Measurements from ENCODE around the gene DYNC2I2. TPM values are rescaled to one million over a fixed set of nuclear protein-coding genes. Genes with fewer than 3 reads are reported as not detected.

The DYNC2I2 gene
- total and polyA plus RNA-seq, 5 donors from 2014 or later: 2.3 to 10.2 (median 3.6) TPM

GRCh38 chr9:128689820-128690683 lies 33.4 kb upstream of the DYNC2I2 start:
- Histone ChIP-seq H3K36me3 (ENCODE audit: control insufficient read depth, insufficient read depth, low read length) (peaks cover 30% of the 10 kb centered on the region), H3K4me3 (ENCODE audit: low read depth, low read length) (peak overlapping the region; percentile 84), H3K4me1 (ENCODE audit: control insufficient read depth, insufficient read depth, low read length, poor library complexity, severe bottlenecking) (peaks cover 44% of the 10 kb centered on the region), H3K27me3 (ENCODE audit: control insufficient read depth, insufficient read depth, low read length) (no peaks in the 10 kb centered on the region), H3K9me3 (ENCODE audit: control insufficient read depth in 2 of 2, low read length in 2 of 2) (no peaks in the 10 kb centered on the region), H3K27ac (ENCODE audit: insufficient read depth, low read length, poor library complexity, severe bottlenecking) (peak overlapping the region; percentile 68)
- Mint-ChIP-seq H3K4me1 (peaks cover 25 to 60% (median 46%) of the 10 kb centered on the region in 4 donors), H3K4me3 (peak overlapping the region; percentile 93 to 100 (median 96)), H3K27ac (peak overlapping the region; percentile 95 to 100 (median 96)), H3K9me3 (no peaks in the 10 kb centered on the region), H3K27me3 (peaks cover 5% of the 10 kb centered on the region), H3K36me3 (peaks cover 26% of the 10 kb centered on the region)
- ATAC-seq (ENCODE audit: low read depth in 2 of 2) (peak; percentile 11 to 20), DNase-seq (peak; percentile 38 to 76 (median 60))

GRCh38 chr9:128689293-128689774 lies 32.7 kb upstream of the DYNC2I2 start:
- Mint-ChIP-seq H3K36me3 (peaks cover 26% of the 10 kb centered on the region), H3K4me3 (peak overlapping the region in 3 of 4 donors; percentile 61 to 93 (median 62)), H3K27me3 (peaks cover 5% of the 10 kb centered on the region), H3K9me3 (no peaks in the 10 kb centered on the region), H3K4me1 (peaks cover 25 to 67% (median 51%) of the 10 kb centered on the region in 4 donors), H3K27ac (no peak overlapping the region)
- no peak overlapping the region for H3K4me3 ChIP-seq (ENCODE audit: low read depth, low read length)
- H3K36me3 ChIP-seq (ENCODE audit: control insufficient read depth, insufficient read depth, low read length): peaks cover 26% of the 10 kb centered on the region
- ATAC-seq (ENCODE audit: low read depth in 2 of 2) (peak; percentile 6 to 13), DNase-seq (peak in 1 of 3 donors; percentile 60)
- peak overlapping the region; percentile 91 for H3K27ac ChIP-seq (ENCODE audit: insufficient read depth, low read length, poor library complexity, severe bottlenecking)
- no peaks in the 10 kb centered on the region for H3K27me3 ChIP-seq (ENCODE audit: control insufficient read depth, insufficient read depth, low read length)
- no peaks in the 10 kb centered on the region for H3K9me3 ChIP-seq (ENCODE audit: control insufficient read depth in 2 of 2, low read length in 2 of 2)
- peaks cover 51% of the 10 kb centered on the region for H3K4me1 ChIP-seq (ENCODE audit: control insufficient read depth, insufficient read depth, low read length, poor library complexity, severe bottlenecking)

- peak within 1 kb of the TSS; percentile 70 for H3K4me3 ChIP-seq (ENCODE audit: low read depth, low read length)
- peak; percentile 76 to 77 for ATAC-seq (ENCODE audit: low read depth in 2 of 2)
- DNase-seq: peak; percentile 88 to 95 (median 92)
- H3K9me3 ChIP-seq (ENCODE audit: control insufficient read depth in 2 of 2, low read length in 2 of 2): no peaks in the 10 kb centered on the region
- Mint-ChIP-seq H3K27ac (peak within 1 kb of the TSS; percentile 91 to 97 (median 95)), H3K36me3 (peaks cover 23% of the 10 kb centered on the region), H3K9me3 (no peaks in the 10 kb centered on the region), H3K4me3 (peak within 1 kb of the TSS; percentile 92 to 100 (median 94)), H3K27me3 (peaks cover 5% of the 10 kb centered on the region), H3K4me1 (peaks cover 25 to 70% (median 54%) of the 10 kb centered on the region in 4 donors)
- no peaks in the 10 kb centered on the region for H3K27me3 ChIP-seq (ENCODE audit: control insufficient read depth, insufficient read depth, low read length)
- peaks cover 57% of the 10 kb centered on the region for H3K4me1 ChIP-seq (ENCODE audit: control insufficient read depth, insufficient read depth, low read length, poor library complexity, severe bottlenecking)
- H3K36me3 ChIP-seq (ENCODE audit: control insufficient read depth, insufficient read depth, low read length): peaks cover 20% of the 10 kb centered on the region
- peak within 1 kb of the TSS; percentile 91 for H3K27ac ChIP-seq (ENCODE audit: insufficient read depth, low read length, poor library complexity, severe bottlenecking)
These were observed 32.0 kb upstream of the DYNC2I2 start, which contains the start of gene SET for GRCh38 chr9:128688501-128689292. TSS of gene SET (plus strand) at chr9:128689222. CDS start at chr9:128689583, 361 bp downstream.

- no peaks in the 10 kb centered on the region for H3K9me3 Mint-ChIP-seq
- Histone ChIP-seq H3K4me3 (ENCODE audit: low read depth, low read length) (no peak overlapping the region), H3K27ac (ENCODE audit: insufficient read depth, low read length, poor library complexity, severe bottlenecking) (peak overlapping the region; percentile 91), H3K9me3 (ENCODE audit: control insufficient read depth in 2 of 2, low read length in 2 of 2) (no peaks in the 10 kb centered on the region), H3K36me3 (ENCODE audit: control insufficient read depth, insufficient read depth, low read length) (peaks cover 8% of the 10 kb centered on the region), H3K4me1 (ENCODE audit: control insufficient read depth, insufficient read depth, low read length, poor library complexity, severe bottlenecking) (peaks cover 66% of the 10 kb centered on the region), H3K27me3 (ENCODE audit: control insufficient read depth, insufficient read depth, low read length) (no peaks in the 10 kb centered on the region)
- DNase-seq: no peak
- peaks cover 5% of the 10 kb centered on the region for H3K27me3 Mint-ChIP-seq
- H3K27ac Mint-ChIP-seq: peak overlapping the region in 2 of 3 donors; percentile 94 to 97
- H3K36me3 Mint-ChIP-seq: peaks cover 15% of the 10 kb centered on the region
- ATAC-seq (ENCODE audit: low read depth in 2 of 2): no peak
- H3K4me3 Mint-ChIP-seq: peak overlapping the region; percentile 57 to 100 (median 96)
- peaks cover 24 to 71% (median 52%) of the 10 kb centered on the region in 4 donors for H3K4me1 Mint-ChIP-seq
These were observed 30.8 kb upstream of the DYNC2I2 start for GRCh38 chr9:128687453-128687852.

GRCh38 chr9:128685636-128686489 lies 29.2 kb upstream of the DYNC2I2 start:
- peak; percentile 13 to 16 for ATAC-seq (ENCODE audit: low read depth in 2 of 2)
- peaks cover 13 to 67% (median 42%) of the 10 kb centered on the region in 4 donors for H3K4me1 Mint-ChIP-seq

GRCh38 chr9:128684325-128685199 lies 27.9 kb upstream of the DYNC2I2 start:
- Histone ChIP-seq H3K27me3 (ENCODE audit: control insufficient read depth, insufficient read depth, low read length) (no peaks in the 10 kb centered on the region), H3K27ac (ENCODE audit: insufficient read depth, low read length, poor library complexity, severe bottlenecking) (peak overlapping the region; percentile 83), H3K4me1 (ENCODE audit: control insufficient read depth, insufficient read depth, low read length, poor library complexity, severe bottlenecking) (peaks cover 51% of the 10 kb centered on the region), H3K4me3 (ENCODE audit: low read depth, low read length) (peak overlapping the region; percentile 92), H3K36me3 (ENCODE audit: control insufficient read depth, insufficient read depth, low read length) (no peaks in the 10 kb centered on the region), H3K9me3 (ENCODE audit: control insufficient read depth in 2 of 2, low read length in 2 of 2) (no peaks in the 10 kb centered on the region)
- H3K27ac Mint-ChIP-seq: peak overlapping the region; percentile 94 to 100 (median 97)
- H3K4me3 Mint-ChIP-seq: peak overlapping the region; percentile 93 to 100 (median 98)
- peak; percentile 42 to 49 for ATAC-seq (ENCODE audit: low read depth in 2 of 2)
- H3K36me3 Mint-ChIP-seq: no peaks in the 10 kb centered on the region
- H3K27me3 Mint-ChIP-seq: peaks cover 5% of the 10 kb centered on the region
- H3K9me3 Mint-ChIP-seq: no peaks in the 10 kb centered on the region
- DNase-seq: peak; percentile 73 to 90 (median 73)
- H3K4me1 Mint-ChIP-seq: peaks cover 13 to 62% (median 37%) of the 10 kb centered on the region in 4 donors

More at GRCh38 chr9:128685636-128686489, 29.2 kb upstream of the DYNC2I2 start:
- DNase-seq: peak in 2 of 3 donors; percentile 39 to 79
- H3K27me3 Mint-ChIP-seq: peaks cover 5% of the 10 kb centered on the region
- H3K36me3 Mint-ChIP-seq: peaks cover 4% of the 10 kb centered on the region
- no peaks in the 10 kb centered on the region for H3K9me3 Mint-ChIP-seq
- Histone ChIP-seq H3K36me3 (ENCODE audit: control insufficient read depth, insufficient read depth, low read length) (no peaks in the 10 kb centered on the region), H3K4me1 (ENCODE audit: control insufficient read depth, insufficient read depth, low read length, poor library complexity, severe bottlenecking) (peaks cover 59% of the 10 kb centered on the region), H3K9me3 (ENCODE audit: control insufficient read depth in 2 of 2, low read length in 2 of 2) (no peaks in the 10 kb centered on the region), H3K4me3 (ENCODE audit: low read depth, low read length) (peak overlapping the region; percentile 92), H3K27me3 (ENCODE audit: control insufficient read depth, insufficient read depth, low read length) (no peaks in the 10 kb centered on the region), H3K27ac (ENCODE audit: insufficient read depth, low read length, poor library complexity, severe bottlenecking) (peak overlapping the region; percentile 83)
- H3K27ac Mint-ChIP-seq: peak overlapping the region; percentile 94 to 100 (median 97)
- H3K4me3 Mint-ChIP-seq: peak overlapping the region; percentile 93 to 100 (median 98)

All from CD4-positive, CD25-positive, alpha-beta regulatory T cell (primary cell).